NCI-H510A treated with DMSO at 0.1 percent for 48 hours (cell line): ENCODE results near the gene DTX1.
A peak's percentile ranks its signal among the peaks of the same experiment; 100 is the strongest.

ENCODE experiments used
- DNase-seq: peaks from one replicate; lab custom pipeline; 2025; lab: John Stamatoyannopoulos, UW

DTX1 gene

DNA sequence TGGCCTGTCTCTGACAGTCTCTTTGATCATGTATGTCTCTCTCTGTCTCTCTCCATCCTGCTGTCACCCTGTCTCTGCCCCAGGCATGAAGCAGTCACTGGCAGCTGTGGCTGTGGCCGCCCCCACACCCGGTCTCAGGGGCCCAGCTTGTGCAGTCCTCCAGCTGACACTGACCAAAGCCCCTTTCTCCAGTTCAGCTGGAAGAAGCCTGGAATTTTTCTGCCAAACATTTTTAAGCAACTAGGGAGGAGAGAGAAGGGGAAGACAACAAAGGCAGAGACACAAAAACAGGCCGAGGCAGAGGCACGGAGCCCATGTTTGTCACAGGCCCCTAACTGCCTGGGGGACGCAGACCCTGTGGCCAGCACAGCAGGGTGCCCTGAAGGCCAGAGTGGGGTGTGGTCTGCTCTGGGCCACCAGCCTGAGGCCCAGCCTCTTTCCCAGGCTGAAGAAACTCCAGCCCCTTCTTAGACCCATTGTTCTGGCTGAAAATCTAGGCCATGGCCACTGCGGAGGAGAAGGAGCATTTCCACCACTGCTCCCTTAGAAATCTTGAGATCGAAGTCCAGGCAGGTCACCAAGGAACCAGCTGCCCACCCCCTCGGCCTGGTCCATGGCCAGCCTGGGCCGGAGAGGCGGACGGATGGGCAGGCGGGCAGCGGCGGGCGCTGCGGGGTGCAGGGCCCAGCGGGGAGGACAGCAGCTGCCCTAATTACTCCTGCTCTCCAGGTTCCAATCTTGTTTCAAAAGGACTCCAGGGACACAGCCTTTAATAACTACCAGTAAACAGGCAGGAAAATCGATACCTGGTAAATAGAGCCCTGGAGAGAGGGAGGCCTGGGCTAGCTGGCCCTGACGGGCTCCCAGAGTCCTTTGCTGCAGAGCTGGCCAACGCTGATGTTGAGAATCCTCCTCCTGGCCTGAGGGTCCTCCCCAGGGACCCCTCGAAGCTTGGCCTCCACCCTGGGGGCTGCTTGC is 14.9 kb downstream of the DTX1 start:
- DNase-seq: peak; percentile 76

DNA sequence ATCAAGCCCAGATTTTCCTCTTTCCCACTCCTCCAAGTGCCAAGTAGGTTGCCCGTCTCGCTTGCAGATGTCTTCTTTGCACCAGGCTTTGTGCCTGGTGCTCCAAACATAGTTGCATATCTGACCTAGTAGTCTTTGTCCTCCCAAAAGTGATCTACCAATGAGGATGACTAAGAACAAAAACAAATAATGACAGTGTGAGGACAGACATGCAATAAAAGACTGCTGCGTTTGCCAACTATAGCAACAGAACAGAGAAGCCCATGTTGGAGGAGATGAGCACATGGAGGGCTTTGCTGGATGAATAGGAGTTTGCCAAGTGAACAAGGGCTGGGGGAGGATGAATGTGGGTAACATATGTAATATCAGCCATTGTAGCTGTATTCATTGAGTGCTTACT is 15.6 kb downstream of the DTX1 start:
- DNase-seq: peak; percentile 60

DNA sequence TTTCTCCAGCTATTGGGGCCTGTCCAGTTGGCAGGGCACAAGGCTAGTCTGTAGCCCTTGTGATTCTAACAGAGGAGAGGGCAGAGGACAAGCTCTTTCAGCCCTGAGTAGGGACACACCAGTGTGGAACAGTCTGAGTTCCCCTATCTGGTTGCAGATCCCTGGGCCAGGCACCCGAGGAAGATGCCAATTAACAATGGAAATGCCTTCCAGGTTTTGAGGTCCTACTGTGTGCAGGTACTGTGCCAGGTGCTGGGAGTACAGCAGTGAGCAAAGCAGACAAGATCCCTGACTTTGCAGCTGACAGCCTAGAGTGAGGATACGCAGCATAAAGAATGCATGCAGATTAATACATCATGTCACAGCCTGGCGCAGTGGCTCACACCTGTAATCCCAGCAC is 17.1 kb downstream of the DTX1 start:
- DNase-seq: no peak

DNA sequence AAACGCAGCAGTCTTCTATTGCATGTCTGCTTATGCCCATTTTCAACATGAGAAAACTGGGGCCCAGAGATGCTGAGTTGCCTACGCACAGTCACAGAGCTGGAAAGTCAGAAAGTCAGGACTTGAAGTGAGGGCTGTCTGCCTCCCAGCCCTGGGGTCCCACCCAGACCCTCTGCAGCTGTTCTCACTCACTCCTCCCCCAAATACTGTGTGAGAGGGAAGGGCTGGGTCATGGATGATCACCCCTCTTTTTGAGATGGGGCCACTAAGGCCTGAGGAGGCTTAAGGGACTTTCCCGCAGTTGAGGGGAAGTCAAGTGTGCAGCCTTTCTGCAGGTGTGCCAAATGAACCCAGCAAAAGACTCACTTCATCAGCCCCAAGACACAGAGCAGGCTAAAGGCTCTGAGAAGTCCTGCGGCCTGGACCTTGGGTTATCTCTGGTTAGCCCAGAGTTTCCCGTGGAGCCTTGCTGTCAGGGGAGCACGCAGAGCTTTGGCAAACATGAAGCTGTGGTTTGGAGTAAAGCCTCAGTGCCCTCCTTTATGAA is 18.7 kb downstream of the DTX1 start:
- DNase-seq: no peak

DNA sequence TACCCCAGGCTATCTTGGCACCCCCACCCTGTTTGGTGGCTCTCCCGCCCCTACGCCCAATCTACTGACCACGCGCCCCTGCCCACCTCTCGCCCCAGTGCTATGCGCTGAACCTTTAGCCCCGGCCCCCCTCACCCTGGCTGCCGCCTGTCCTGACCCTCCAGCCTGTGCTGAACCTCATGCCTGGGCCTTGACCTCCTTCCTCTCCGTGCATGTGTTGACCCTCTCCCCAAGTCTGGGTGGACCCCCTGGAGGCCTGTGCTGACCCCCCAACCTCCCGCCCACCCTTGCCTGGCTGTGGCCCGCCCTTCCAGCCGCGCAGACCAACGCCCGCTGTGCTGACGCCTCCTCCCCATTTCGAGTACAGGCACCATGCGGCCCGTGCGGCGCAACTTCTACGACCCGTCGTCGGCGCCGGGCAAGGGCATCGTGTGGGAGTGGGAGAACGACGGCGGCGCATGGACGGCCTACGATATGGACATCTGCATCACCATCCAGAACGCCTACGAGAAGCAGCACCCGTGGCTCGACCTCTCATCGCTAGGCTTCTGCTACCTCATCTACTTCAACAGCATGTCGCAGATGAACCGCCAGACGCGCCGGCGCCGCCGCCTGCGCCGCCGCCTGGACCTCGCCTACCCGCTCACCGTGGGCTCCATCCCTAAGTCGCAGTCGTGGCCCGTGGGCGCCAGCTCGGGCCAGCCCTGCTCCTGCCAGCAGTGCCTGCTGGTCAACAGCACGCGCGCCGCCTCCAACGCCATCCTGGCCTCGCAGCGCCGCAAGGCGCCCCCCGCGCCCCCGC is 20.7 kb downstream of the DTX1 start:
- DNase-seq: no peak

DNA sequence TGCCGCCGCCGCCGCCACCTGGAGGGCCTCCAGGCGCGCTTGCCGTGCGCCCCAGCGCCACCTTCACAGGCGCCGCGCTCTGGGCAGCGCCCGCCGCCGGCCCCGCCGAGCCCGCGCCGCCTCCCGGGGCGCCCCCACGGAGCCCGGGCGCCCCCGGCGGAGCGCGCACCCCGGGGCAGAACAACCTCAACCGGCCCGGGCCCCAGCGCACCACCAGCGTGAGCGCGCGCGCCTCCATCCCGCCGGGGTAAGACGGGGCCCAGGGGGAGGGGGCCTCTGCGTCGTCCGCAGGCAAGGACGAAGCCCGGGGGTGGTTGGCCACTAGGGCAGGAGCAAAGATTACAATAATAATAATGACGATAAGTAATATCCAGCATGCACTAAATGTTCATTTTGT is 21.3 kb downstream of the DTX1 start:
- no peak for DNase-seq

DNA sequence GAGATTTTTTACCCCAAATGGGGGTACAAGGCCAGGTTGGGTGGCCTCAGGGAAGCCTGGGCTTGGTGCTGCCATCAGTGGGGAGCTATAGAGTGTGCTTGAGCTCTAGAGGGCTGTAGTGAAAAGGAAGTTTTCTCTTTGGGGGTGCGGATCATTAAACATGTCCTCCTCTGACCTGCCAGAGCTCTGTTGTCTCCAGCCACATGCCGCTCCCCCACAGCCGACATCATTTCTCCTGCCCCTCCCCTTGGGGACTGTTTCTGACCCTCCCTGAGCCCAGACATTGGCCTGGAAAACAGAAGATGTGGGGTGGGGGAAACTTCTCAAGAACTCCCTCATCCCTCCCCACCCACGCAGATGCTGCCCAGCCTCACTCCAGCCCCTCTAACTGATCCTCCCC is 25.3 kb downstream of the DTX1 start:
- no peak for DNase-seq

DNA sequence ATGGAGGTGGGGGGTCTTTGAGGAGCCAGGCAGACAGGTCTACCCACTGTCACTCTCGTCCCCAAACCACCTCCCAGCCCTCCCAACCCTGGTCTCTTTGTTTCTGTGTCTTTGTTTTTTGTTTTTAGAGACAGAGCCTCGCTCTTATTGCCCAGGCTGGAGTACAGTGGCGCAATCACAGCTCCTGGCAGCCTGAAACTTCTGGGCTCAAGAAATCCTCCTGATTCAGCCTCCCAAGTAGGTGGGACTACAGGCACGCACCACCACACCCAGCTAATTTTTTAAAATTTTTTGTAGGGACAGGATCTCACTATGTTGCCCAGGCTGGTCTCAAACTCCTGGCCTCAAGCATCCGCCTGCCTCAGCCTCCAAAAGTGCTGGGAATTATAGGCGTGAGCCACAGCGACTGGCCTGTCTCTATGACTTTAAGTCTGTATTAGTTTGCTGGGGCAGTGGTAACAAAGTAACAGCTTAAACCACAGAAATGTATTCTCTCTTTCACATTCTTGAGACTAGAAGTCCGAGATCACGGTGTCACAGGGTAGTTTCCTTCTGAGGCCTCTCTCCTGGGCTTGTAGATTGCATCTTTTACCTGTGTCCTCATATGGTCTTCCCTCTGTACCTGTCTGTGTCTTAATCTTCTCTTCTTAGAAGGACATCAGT is 26.1 kb downstream of the DTX1 start:
- DNase-seq: no peak

DNA sequence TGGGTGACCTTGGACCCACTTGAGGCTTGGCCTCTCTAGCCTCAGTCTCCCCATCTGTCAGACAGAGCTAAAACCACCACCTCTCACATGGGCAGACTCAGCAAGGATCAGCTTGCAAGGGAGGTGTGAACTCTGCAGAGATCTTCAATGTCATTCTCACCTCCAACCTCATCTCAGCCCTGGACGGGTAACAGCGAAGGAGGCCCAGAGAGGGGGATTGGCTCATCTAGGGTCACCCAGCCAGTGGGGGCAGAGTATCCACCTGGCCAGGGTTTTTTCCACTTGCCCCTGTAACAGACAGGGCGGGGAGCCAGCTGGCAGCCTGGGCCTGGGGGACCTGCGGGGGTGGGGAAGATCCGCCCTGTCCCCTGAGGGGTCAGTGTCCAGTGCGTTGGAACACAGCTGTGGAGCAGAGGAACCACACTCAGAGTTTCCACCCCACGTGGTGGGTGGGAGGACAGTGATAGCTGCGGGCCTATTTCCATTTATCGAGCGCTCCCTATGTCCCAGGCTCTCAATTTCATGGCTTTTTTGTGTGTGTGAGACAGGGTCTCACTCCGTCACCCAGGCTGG is 27.4 kb downstream of the DTX1 start:
- no peak for DNase-seq

DNA sequence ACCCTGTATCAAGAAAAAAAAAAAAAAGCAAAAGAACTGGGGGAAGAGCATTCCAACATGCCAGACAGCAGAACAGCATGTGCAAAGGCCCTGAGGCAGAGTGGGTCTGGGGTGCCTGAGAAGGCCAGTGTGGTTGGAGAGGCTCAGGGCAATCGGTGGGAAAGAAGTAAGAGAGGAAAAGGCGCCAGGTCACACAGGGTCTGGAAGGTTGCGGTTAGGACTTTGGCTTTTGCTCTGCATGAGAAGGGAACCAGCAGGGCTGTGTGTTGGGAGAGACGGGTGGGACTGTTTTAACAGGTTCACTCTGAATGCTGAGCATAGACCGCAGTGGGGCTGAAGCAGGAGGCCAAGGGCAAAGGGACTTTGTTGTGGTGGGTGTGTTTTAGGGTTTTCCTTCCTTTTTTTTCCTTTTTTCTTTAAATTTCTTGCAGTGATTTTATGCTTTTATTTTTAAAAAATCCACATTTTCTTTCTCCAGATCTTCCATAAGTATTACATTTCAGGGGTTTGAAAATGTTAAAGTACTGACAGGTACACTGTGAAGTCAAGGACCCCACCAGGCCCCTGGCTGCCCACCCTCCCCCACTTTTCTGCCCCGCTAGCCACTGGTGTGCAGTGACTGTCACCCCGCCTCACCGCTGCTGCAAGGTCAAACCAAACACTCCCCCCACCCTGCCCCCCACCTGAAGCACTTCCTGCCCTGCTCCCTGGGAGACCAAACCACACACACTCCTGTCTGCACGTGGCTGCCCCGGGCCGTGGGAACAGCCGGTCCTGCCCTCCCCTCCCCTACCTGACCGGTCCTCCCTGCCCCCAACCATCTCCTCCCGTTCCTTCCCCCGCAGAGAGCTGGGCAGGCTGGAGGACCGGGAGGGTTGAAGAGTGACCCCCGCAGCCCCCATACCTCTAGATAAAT is 30.0 kb downstream of the DTX1 start:
- DNase-seq: no peak

DNA sequence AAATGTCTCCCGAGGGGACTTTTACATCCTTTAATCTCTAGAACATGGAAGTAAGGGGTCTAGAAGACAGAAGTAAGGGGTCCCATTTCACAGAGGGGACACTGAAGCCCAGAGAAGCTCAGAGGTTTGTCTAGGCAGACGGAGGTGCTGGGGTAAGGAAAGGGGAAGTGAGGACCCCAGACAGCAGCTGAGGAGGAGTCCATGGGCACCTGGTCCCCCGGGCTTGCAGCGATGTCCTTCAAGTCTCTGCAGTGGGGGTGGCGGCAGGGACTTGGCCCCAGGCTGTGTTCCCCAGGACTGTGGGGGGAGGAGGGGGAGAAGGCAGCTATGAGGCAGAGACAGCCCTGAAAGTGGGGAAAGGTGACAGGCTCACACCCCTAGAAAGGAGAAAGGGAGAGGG is 30.7 kb downstream of the DTX1 start:
- DNase-seq: no peak

DNA sequence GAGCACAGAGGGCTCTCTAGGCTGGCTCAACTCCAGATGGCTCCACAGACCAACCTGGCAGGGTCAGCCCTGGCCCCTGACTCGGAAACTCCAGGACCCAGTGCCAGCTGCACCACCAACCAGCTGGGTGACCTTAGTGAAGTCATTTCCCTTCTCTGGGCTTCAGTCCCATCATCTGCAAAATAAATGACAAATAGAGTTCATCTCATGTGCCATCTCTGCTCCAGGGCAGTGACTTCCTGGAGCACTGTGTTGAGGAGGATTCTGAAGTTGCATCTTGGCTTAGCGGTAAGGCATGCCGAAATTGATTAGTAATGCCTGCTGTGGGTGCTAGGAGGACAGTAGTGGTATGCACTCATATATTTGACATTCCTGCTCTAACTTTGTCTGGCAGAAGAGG is 31.5 kb downstream of the DTX1 start:
- no peak for DNase-seq

DNA sequence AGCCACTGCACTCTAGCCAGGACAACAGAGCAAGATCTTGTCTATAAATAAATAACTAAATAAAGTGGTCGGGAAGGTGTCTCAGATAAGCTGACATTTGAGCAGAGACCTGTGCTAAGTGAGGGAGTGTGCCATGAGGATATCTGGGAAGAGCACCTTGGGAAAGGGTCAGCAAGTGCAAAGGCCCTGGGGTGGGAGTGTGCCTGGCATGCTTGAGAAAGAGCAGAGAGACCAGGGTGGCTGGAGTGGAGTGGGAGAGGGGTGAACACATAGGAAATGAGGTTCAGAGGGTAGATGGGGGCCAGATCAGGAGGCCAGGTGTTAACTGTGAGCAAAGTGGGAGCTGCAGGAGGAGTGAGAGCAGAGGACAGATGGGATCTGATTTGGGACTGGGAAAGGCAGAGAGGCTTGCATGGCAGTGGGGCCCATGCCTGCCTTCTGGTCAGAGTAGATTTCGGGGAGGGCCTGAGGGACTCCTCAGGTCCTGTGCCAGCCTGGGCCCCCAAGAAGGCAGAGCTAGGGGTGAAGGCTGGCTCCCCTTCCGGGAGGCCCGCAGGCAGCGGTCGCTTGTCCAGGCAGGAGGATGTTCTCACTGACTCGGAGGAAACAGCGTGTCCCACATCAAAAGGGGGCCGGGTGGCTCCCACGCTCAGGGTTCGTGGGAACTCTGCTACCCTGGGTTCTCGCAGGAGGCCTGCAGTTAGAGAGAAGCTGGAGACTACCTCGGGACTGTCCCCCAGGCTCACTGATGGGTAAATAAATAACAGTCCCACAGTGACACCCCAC is 32.6 kb downstream of the DTX1 start:
- no peak for DNase-seq

DNA sequence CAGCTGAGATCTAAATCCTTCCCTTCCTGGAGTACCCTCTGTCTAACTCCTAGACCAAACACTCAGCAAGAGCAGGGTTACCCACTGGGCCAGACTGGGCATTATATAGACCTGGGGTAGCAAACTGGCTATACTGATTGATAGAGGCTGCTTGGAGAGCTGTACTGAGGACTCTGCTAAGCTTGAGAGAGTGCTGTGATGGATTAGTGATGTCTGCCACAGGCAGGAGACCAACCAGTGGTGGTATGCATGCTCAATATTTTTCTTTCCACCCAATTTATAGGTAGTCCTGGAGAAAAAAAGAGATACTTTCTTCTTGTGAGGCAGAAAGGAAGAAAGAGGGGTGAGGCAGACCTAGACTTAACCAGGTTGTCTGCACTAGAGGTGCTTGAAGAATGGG is 33.3 kb downstream of the DTX1 start:
- DNase-seq: no peak

DNA sequence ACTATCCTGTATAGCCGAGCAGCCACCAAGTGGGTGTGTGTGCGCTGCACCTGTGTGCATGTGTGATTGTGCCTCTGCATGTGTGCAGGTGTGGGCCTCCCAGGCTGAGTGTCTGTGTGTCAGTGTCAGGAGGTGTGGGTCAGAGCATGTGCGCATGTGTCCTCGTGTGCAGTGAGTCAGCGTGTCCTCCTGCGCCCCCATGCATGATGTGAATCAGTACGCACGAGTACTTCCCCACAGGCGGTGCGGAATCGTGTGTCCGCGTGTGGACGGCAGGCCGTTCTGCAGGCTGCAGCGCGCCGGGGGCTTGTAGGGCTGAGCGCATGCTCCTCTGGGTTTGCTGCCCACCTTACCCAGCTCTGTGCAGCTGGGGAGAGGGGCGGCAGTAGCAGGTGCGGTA is 34.2 kb downstream of the DTX1 start:
- DNase-seq: no peak

DNA sequence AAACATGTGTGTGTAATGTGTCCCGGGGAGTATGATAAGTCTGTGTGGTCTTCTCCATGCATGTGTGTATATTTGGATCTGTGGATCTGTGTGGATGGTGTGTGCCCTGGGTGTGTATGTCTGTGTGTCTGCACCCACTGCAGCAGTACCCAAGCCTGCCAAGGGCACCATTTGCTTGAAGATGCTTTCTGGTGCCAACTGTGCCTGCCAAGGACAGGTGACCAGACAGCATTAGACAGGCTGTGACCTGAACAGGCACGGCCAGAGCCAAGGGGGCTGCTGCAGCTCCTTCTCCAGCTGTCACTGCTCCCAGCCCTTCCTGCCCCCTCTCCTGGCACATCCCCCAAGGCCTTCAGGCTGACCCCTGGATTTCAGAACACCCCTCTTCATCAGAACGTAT is 35.0 kb downstream of the DTX1 start:
- no peak for DNase-seq

DNA sequence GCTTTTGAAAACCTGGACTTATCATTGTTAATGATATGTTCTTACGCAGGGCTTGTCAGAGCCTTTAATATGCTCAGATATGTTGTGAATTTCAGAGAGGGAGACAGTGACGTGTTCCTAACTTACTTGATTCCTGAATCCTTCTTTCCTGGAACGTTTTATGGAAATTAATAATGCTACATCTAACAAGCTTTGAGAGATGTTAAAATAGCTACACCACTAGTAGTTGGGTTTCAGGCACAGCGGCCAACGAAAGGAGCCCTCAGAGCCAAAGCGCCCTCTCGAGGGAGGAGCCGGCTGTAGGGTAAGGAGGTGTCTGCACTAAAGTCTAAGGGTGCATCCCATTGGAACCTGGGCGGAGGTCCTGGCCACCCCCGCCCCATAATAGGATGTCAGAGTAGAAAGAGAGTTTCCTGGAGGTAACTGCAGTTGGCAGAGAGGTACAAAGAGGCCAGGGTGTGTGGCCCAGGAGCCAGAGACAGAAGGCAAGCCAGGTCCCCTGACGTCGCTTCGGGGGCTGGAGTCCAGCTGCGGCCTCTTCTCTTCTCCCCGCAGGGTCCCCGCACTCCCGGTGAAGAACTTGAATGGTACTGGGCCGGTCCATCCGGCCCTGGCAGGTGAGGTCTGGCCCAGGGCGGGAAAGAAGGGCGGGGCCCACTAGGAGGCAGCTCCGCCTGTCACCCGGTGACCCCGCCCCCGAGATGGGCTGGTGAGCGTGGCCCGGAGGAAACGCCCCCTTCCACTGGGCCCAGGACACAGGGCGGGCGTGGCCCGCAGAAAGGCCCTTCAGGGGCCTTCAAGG is 36.3 kb downstream of the DTX1 start:
- no peak for DNase-seq

DNA sequence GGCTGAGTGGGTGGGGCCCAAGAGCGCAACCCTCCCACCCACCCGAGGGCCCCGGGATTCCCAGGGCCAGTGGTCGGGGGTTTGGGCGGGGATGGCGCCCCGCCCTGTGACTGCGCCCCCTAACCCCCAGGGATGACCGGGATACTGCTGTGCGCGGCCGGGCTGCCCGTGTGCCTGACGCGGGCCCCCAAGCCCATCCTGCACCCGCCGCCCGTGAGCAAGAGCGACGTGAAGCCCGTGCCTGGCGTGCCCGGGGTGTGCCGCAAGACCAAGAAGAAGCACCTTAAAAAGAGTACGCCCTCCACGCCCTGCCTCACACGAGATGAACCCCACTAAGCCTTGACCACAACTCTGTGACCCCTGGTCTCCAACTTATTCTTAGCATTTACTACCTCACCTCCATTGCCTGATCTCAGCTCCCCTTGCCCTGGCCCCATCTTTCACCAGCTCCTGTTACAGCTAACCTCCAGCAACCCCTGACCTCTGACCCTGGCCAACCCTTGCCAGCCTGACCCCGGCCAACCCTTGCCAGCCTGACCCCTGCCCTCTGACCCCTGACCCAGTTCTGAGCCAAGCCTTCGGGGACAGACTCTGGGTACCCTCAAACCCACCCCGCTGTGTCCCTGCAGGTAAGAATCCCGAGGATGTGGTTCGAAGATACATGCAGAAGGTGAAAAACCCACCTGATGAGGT is 37.0 kb downstream of the DTX1 start:
- no peak for DNase-seq

DNA sequence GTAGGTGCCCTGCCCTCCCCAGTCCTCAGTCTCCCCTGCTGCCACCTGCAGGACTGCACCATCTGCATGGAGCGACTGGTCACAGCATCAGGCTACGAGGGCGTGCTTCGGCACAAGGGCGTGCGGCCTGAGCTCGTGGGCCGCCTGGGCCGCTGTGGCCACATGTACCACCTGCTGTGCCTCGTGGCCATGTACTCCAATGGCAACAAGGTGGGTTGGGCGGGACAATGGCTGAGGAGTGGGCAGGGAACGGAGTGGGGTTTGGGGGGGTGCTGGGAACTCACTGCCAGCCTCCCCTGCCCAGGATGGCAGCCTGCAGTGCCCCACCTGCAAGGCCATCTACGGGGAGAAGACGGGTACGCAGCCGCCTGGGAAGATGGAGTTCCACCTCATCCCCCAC is 38.2 kb downstream of the DTX1 start:
- no peak for DNase-seq
